Uterus (tissue), 2 donors: ENCODE measurements around the gene KRT7.

Source experiments
- CTCF ChIP-seq, 4 experiments: fragments of 200-600 bp in 2 of 4; fragments of 450-650 bp in 2 of 4; sonication (generic) in 2 of 4; IDR thresholded peaks; one replicate each; pipeline ENCODE4 v1.5.1; 2016 to 2019; ENCODE audit warnings: antibody characterized with exemption in 4 of 4, mild to moderate bottlenecking in 2 of 4, moderate library complexity in 1 of 4
- POLR2A ChIP-seq, 2 donors: fragments of 450-650 bp; IDR thresholded peaks; one replicate each; pipeline ENCODE4 v1.6.1; 2016; ENCODE audit warnings: antibody characterized with exemption in 2 of 2, mild to moderate bottlenecking in 1 of 2, moderate library complexity in 1 of 2

GRCh38 chr12:52183971-52184370 is 49.1 kb upstream of the KRT7 start:
- TF ChIP-seq CTCF (IDR thresholded peaks at IDR 0.05): no peak
- TF ChIP-seq POLR2A (IDR thresholded peaks at IDR 0.05): no peak
